ENCODE measurements around the gene CDC40. TPM values are rescaled to one million over a fixed set of nuclear protein-coding genes. Genes with fewer than 3 reads are reported as not detected.

Gene CDC40
- 17.4 and 26.2 TPM in 2 replicates for total RNA-seq

DNA sequence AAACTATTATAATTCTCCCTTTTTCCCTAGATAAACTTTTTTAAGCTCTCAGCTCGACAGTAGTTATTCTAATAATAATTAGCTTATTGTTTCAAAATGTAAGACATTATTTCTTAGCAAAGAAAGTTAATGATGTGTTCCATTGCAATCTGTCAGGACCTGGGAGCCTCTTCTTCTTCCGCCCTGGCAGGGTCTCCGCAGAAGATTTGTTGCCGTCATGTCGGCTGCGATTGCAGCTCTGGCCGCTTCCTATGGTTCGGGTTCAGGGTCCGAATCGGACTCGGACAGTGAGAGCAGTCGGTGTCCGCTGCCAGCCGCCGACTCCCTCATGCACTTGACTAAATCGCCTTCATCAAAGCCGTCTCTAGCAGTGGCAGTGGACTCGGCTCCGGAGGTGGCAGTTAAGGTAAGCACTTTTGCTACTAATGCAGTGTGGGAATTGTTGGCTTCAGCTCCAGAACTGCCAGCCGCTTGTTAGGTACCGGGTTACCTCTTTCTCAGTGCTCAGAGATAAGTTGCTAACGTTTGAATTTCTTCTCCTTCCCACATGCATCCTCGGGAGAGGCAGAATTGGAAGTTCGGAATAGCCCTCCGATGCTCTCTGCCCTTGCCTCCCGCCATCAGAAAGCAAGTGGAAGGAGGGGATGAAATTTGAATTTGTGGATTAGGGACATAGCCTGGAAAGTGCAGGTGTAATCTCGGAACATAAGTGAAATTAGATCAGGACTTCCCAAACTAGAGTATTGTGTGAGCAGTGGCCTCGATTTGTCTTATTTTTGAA is at the start of gene CDC40:
Gene CDC40 (plus strand): TSS at position 200 of the 781 bp plus-strand sequence. CDS start 18 bp downstream, at position 218.

DNA sequence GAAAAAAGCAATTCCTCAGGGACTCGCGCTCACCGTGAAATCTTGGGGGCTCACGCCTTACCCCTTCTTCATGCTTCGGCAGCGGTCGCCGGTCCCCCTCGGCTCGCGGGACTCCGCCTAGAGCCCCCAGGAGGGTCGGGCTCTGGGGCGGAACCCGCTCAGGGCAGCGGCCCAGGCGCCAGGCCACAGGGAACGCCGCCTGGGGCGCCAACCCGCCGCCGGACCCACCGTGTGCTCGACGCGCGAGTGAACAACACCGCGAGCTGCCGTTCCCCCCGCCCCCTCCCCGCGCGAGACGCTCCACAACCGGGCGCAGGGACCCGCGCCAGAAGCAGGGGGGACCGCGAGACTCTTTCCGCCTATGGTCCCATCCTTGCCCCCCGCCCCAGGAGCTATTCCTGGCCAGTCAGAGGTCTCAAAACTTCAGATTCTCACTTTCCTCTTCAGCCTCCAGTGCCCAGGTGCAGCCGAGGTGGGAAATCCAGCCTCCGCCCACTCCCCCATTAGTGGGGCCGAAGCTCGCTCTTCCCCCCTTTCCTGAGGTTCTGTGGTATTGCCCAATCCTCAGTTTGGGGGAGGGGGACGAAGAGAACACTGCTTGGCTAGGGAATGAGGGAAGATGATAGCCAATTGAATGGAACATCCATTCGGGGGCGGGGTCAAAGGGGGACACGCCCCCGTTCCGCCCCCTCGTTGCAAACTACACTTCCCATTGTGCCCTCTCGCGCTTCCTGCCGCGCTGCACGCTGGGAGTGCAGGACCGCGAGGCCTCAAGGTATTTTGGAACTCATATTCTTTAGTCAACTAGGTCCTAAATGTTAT is 610 bp upstream of the CDC40 start, which contains the start of gene WASF1:
Gene WASF1 (minus strand): TSS at position 265 of the 822 bp plus-strand sequence. CDS start 52,069 bp downstream, outside the sequence.

Other genes with a start within 250 kb of the CDC40 start
- not detected in 2 replicates for gene GPR6, start 202.1 kb upstream of the CDC40 start, total RNA-seq
- 8.2 and 15.5 TPM in 2 replicates for gene WASF1, start 757 bp upstream of the CDC40 start, total RNA-seq
- gene METTL24, start 177.9 kb downstream of the CDC40 start, total RNA-seq = not detected in 2 replicates
- 0.07 TPM in 1 of 2 replicates, not detected in the other for gene DDO, start 235.1 kb downstream of the CDC40 start, total RNA-seq